CD8-positive, alpha-beta memory T cell (primary cell): Measurements from ENCODE around the gene BEND3. TPM values are rescaled to one million over a fixed set of nuclear protein-coding genes. Genes with fewer than 3 reads are reported as not detected.

Source experiments
- CTCF ChIA-PET: fragments of 350-600 bp; sonication (Branson Sonifier 250); formaldehyde crosslinking; loops from one replicate; lab custom pipeline; 2021; ENCODE audit warnings: antibody characterized with exemption; lab: Charles Lee
- POLR2A ChIA-PET: fragments of 350-600 bp; sonication (Branson Sonifier 250); formaldehyde crosslinking; loops from one replicate; lab custom pipeline; 2021; ENCODE audit warnings: antibody characterized with exemption; lab: Charles Lee
- DNase-seq, 5 donors: peaks; one replicate each; pipeline versions ENCODE4 v3.0.0 to v3.0.0-alpha.2; 2020 to 2022; ENCODE audit warnings: mixed read lengths in 1 of 5
- H3K27ac ChIP-seq: one replicate; pipeline ENCODE4 v1.7.0; 2013; ENCODE audit warnings: low read depth, mild to moderate bottlenecking, low read length, moderate library complexity
- H3K27me3 ChIP-seq: 2 replicates; pipeline ENCODE4 v1.7.0; 2013; ENCODE audit warnings: low read length, mild to moderate bottlenecking; ENCODE audit not compliant: insufficient read depth, poor library complexity, severe bottlenecking
- H3K36me3 ChIP-seq: 2 replicates; pipeline ENCODE4 v1.7.0; 2013; ENCODE audit warnings: mild to moderate bottlenecking, low read length, moderate library complexity; ENCODE audit not compliant: insufficient read depth
- H3K4me1 ChIP-seq: 2 replicates; pipeline ENCODE4 v1.7.0; 2013; ENCODE audit warnings: mild to moderate bottlenecking, low read length, moderate library complexity; ENCODE audit not compliant: insufficient read depth
- H3K4me3 ChIP-seq: 2 replicates; pipeline ENCODE4 v1.7.0; 2013; ENCODE audit warnings: mild to moderate bottlenecking, low read length
- H3K9me3 ChIP-seq: 2 replicates; pipeline ENCODE4 v1.7.0; 2013; ENCODE audit warnings: mild to moderate bottlenecking, low read length
- H3K27ac Mint-ChIP-seq, 8 donors: one replicate each; pipeline ENCODE4 v1.8.0; 2020 to 2021; ENCODE audit warnings: mixed read lengths in 8 of 8, mild to moderate bottlenecking in 6 of 8, inconsistent platforms in 3 of 8, moderate library complexity in 3 of 8
- H3K27me3 Mint-ChIP-seq, 2 donors: one replicate each; pipeline ENCODE4 v1.8.0; 2020 to 2021; ENCODE audit warnings: mixed read lengths in 2 of 2, mild to moderate bottlenecking in 1 of 2, moderate library complexity in 1 of 2
- H3K36me3 Mint-ChIP-seq, 3 donors: one replicate each; pipeline ENCODE4 v1.8.0; 2020 to 2021; ENCODE audit warnings: mixed read lengths in 3 of 3, inconsistent platforms in 1 of 3, mild to moderate bottlenecking in 1 of 3
- H3K4me1 Mint-ChIP-seq, 3 donors: one replicate each; pipeline ENCODE4 v1.8.0; 2020 to 2021; ENCODE audit warnings: mixed read lengths in 3 of 3, inconsistent platforms in 1 of 3, mild to moderate bottlenecking in 1 of 3
- H3K4me3 Mint-ChIP-seq, 7 donors: one replicate each; pipeline ENCODE4 v1.8.0; 2020 to 2021; ENCODE audit warnings: mixed read lengths in 7 of 7, mild to moderate bottlenecking in 6 of 7, moderate library complexity in 4 of 7, inconsistent platforms in 2 of 7
- H3K9me3 Mint-ChIP-seq, 5 donors: one replicate each; pipeline ENCODE4 v1.8.0; 2020 to 2022; ENCODE audit warnings: mixed read lengths in 5 of 5, mild to moderate bottlenecking in 3 of 5, moderate library complexity in 2 of 5, inconsistent platforms in 1 of 5
- polyA plus RNA-seq: library from polyadenylated mRNA; unstranded; fragments of 300-500 nt; fragmentation: Illumina TruSeq; gene quantifications from one replicate; pipeline ENCODE4 v1.2.3, GENCODE V29; 2021
- total RNA-seq, 2 experiments: library from RNA; stranded (reverse); gene quantifications; one replicate each; pipeline ENCODE4 v1.2.3, GENCODE V29; 2021

BEND3 gene
- total and polyA plus RNA-seq, 3 experiments from 2014 or later = 0.38 to 7.6 (median 7.5) TPM

DNA sequence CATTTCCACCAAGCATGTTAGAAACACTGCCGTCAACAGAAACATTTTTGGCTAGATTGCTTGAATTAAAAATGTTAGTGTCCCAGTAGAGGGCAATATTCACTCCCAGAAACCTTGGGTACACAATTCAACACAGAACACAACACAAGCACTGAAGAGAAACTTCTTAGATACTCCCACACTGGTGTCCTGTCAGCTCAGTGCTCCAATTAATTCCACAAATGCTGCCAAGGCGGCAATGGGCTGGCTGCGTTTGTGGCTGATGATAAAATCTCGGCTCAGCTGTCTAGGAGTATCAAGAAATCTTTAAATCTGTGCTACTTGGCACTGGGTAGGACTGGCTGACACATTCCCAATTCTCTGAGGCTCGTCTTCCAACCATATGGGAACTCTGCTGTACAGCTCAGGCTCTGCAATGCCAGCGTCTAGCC lies 39.3 kb downstream of the BEND3 start:
- Mint-ChIP-seq H3K36me3 (peaks cover 0 to 2% (median 0%) of the 10 kb centered on the region in 3 donors), H3K9me3 (no peaks in the 10 kb centered on the region), H3K27ac (no peak overlapping the region), H3K27me3 (no peaks in the 10 kb centered on the region), H3K4me3 (no peak overlapping the region), H3K4me1 (no peaks in the 10 kb centered on the region)
- no peaks in the 10 kb centered on the region for H3K9me3 ChIP-seq
- no peaks in the 10 kb centered on the region for H3K36me3 ChIP-seq
- H3K27me3 ChIP-seq = no peaks in the 10 kb centered on the region
- ChIA-PET POLR2A (no interaction called here), CTCF (no interaction called here)
- no peak overlapping the region for H3K4me3 ChIP-seq
- no peak overlapping the region for H3K27ac ChIP-seq
- DNase-seq = no peak
- H3K4me1 ChIP-seq = no peaks in the 10 kb centered on the region

DNA sequence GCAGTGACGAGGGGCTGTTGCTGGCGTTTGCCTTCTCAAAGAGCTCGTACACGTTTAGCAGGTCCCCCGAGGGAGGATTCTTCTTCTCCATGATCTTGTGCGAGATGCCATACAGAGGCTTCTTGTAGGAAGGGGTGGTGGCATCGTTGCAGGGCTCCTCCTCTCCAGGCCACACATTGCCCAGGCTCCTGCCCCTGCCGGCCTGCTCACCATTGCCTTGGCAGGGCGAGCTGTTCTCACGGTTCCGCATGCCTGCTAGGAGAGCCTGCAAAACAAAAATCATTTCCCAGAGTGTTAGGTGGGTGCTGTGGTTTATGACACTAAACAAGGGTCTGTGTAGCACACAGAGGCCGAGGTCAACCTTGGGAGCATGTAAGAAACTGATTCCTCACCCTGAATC lies 44.6 kb downstream of the BEND3 start:
- ChIA-PET CTCF (interaction anchor here (1.0 kb wide), 1 partner anchor 43 kb away, joined by 3 read pairs; no protein-coding TSS in a partner anchor), POLR2A (no interaction called here)
- Mint-ChIP-seq H3K9me3 (no peaks in the 10 kb centered on the region), H3K4me3 (no peak overlapping the region), H3K27ac (no peak overlapping the region), H3K36me3 (peaks cover 0 to 4% (median 2%) of the 10 kb centered on the region in 3 donors), H3K4me1 (no peaks in the 10 kb centered on the region), H3K27me3 (no peaks in the 10 kb centered on the region)
- H3K27ac ChIP-seq = no peak overlapping the region
- no peaks in the 10 kb centered on the region for H3K9me3 ChIP-seq
- H3K4me3 ChIP-seq = no peak overlapping the region
- H3K27me3 ChIP-seq = no peaks in the 10 kb centered on the region
- H3K36me3 ChIP-seq = no peaks in the 10 kb centered on the region
- no peak for DNase-seq
- H3K4me1 ChIP-seq = no peaks in the 10 kb centered on the region

- H3K9me3 Mint-ChIP-seq = no peaks in the 10 kb centered on the region
- CTCF ChIA-PET = interaction anchor here (1.0 kb wide), 1 partner anchor 44 kb away, joined by 3 read pairs; no protein-coding TSS in a partner anchor
- H3K4me1 Mint-ChIP-seq = peaks cover 4 to 5% (median 5%) of the 10 kb centered on the region in 3 donors
- Histone ChIP-seq H3K9me3 (no peaks in the 10 kb centered on the region), H3K36me3 (no peaks in the 10 kb centered on the region), H3K4me1 (peaks cover under 1% of the 10 kb centered on the region), H3K4me3 (no peak overlapping the region), H3K27ac (no peak overlapping the region), H3K27me3 (no peaks in the 10 kb centered on the region)
- POLR2A ChIA-PET = no interaction called here
- no peak overlapping the region for H3K4me3 Mint-ChIP-seq
- DNase-seq = no peak
- H3K36me3 Mint-ChIP-seq = peaks cover 0 to 4% (median 2%) of the 10 kb centered on the region in 3 donors
- no peaks in the 10 kb centered on the region for H3K27me3 Mint-ChIP-seq
- H3K27ac Mint-ChIP-seq = no peak overlapping the region
These were observed 45.4 kb downstream of the BEND3 start for GRCh38 chr6:107069631-107070548.

GRCh38 chr6:107068691-107069630 lies 46.4 kb downstream of the BEND3 start:
- Mint-ChIP-seq H3K9me3 (no peaks in the 10 kb centered on the region), H3K4me1 (peaks cover 10 to 11% (median 11%) of the 10 kb centered on the region in 3 donors), H3K27me3 (no peaks in the 10 kb centered on the region), H3K27ac (peak overlapping the region in 1 of 8 donors; percentile 84), H3K36me3 (peaks cover 0 to 4% (median 2%) of the 10 kb centered on the region in 3 donors), H3K4me3 (no peak overlapping the region)
- Histone ChIP-seq H3K9me3 (no peaks in the 10 kb centered on the region), H3K27ac (no peak overlapping the region), H3K27me3 (no peaks in the 10 kb centered on the region), H3K36me3 (no peaks in the 10 kb centered on the region), H3K4me1 (peaks cover 6% of the 10 kb centered on the region), H3K4me3 (no peak overlapping the region)
- POLR2A ChIA-PET = no interaction called here
- CTCF ChIA-PET = no interaction called here
- no peak for DNase-seq

DNA sequence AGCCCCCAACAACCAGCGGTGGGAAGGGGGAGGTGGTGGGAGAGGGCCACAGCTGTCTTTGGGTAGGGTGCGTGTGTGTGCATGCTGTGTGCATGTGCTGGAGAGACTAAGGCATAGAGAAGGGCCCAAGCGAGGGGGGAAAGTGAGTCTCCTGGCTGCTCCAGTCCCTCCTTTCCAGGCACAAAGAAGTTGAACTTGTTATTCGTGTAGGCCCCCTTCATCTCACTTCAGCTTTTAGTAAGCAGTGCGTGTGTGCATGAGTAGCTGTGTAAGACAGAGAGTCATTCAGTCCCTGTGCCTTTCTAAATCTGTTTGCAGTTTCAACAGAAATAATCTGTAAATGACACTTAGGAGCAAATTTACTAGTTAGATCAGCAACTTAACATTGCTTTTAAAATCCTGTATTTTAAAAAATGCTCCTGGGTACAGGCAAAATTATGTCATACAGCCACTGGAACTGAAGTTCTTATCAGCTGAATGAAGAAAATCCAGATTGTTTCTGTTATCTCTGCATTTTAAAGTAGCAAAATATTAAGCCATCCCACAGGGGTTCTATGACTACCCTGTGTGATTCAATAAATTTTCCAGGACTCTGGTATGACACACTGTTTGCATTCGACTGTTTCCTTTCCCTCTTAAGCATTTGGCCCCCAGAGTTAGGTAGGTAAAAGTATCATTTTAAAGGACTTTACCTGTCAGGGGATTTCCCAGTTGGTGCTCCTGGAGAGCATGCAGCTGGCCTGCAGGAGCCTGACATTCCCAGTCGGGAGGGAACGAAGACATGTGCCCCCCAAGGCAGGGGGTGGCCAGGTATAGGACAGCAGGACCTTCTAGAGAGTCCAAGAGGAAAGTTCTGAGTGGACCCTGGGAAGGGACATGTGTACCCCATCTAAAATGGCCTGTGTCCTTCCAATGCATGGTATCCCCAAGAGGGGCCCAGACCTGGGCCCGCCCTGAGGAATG lies 48.3 kb downstream of the BEND3 start:
- Mint-ChIP-seq H3K27ac (no peak overlapping the region), H3K36me3 (peaks cover 0 to 4% (median 2%) of the 10 kb centered on the region in 3 donors), H3K4me1 (peaks cover 10 to 23% (median 17%) of the 10 kb centered on the region in 3 donors), H3K27me3 (no peaks in the 10 kb centered on the region), H3K9me3 (no peaks in the 10 kb centered on the region), H3K4me3 (no peak overlapping the region)
- peaks cover 7% of the 10 kb centered on the region for H3K4me1 ChIP-seq
- no peaks in the 10 kb centered on the region for H3K9me3 ChIP-seq
- no peaks in the 10 kb centered on the region for H3K27me3 ChIP-seq
- no peak overlapping the region for H3K4me3 ChIP-seq
- POLR2A ChIA-PET = no interaction called here
- H3K27ac ChIP-seq = no peak overlapping the region
- H3K36me3 ChIP-seq = no peaks in the 10 kb centered on the region
- DNase-seq = no peak
- CTCF ChIA-PET = no interaction called here

DNA sequence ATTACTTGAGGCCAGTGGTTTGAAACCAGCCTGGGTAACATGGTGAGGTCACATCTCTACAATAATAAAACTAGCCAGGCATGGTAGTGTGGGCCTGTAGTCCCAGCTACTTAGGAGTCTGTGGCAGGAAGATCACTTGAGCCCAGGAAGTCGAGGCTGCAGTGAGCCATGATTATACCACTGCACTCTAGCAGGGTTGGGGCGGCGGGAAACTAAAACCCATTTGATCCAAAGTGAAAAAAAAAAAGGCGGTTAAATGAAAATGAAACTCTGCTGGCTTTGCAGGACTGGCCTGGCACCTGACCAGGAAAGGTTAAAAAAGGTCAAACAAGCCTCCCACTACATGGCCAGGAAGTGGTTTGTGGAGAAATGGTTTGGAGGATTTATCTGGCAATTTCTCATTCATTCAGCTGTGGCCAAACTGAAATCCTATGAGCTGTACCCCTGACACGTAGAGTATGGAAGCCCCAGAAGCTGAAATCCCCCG lies 50.7 kb downstream of the BEND3 start:
- Mint-ChIP-seq H3K27ac (peak overlapping the region in 2 of 8 donors; percentile 22 to 63), H3K36me3 (peaks cover 0 to 1% (median 0%) of the 10 kb centered on the region in 3 donors), H3K4me1 (peaks cover 20 to 35% (median 31%) of the 10 kb centered on the region in 3 donors), H3K4me3 (no peak overlapping the region), H3K9me3 (no peaks in the 10 kb centered on the region), H3K27me3 (no peaks in the 10 kb centered on the region)
- no peak for DNase-seq
- Histone ChIP-seq H3K27ac (no peak overlapping the region), H3K4me3 (no peak overlapping the region), H3K36me3 (no peaks in the 10 kb centered on the region), H3K4me1 (peaks cover 19% of the 10 kb centered on the region), H3K27me3 (no peaks in the 10 kb centered on the region), H3K9me3 (no peaks in the 10 kb centered on the region)
- ChIA-PET POLR2A (no interaction called here), CTCF (no interaction called here)

- Mint-ChIP-seq H3K9me3 (no peaks in the 10 kb centered on the region), H3K27ac (peak overlapping the region in 1 of 8 donors; percentile 43), H3K4me1 (peaks cover 20 to 35% (median 31%) of the 10 kb centered on the region in 3 donors), H3K27me3 (no peaks in the 10 kb centered on the region), H3K36me3 (no peaks in the 10 kb centered on the region), H3K4me3 (peak overlapping the region in 1 of 7 donors; percentile 25)
- Histone ChIP-seq H3K9me3 (no peaks in the 10 kb centered on the region), H3K27ac (no peak overlapping the region), H3K27me3 (no peaks in the 10 kb centered on the region), H3K4me1 (peaks cover 19% of the 10 kb centered on the region), H3K4me3 (no peak overlapping the region), H3K36me3 (no peaks in the 10 kb centered on the region)
- ChIA-PET POLR2A (interaction anchor here (0.6 kb wide), 1 partner anchor 1217 kb away, joined by 3 read pairs; no protein-coding TSS in a partner anchor), CTCF (interaction anchor here (1.5 kb wide), 1 partner anchor 51 kb away, joined by 3 read pairs; no protein-coding TSS in a partner anchor)
- DNase-seq = no peak
These were observed 52.6 kb downstream of the BEND3 start for GRCh38 chr6:107062691-107063090.
